ENCODE measurements around the gene RAMP3. TPM values are rescaled to one million over a fixed set of nuclear protein-coding genes. Genes with fewer than 3 reads are reported as not detected.
"Not testable (repeated sequence)": the region's sequence is repeated elsewhere in the genome, so short reads cannot be mapped to it uniquely, and the experiment has no call there.

The RAMP3 gene
- total and polyA plus RNA-seq, 2 donors (not counting 1 experiment from before 2014, with no cell fraction given), result not detected

- peaks cover 32% of the 10 kb centered on the region for H3K27me3 Mint-ChIP-seq
- ChIA-PET CTCF (interaction anchor here (1.2 to 4.5 kb wide), 2 partner anchors 16 to 703 kb away, joined by 4 to 27 read pairs; no protein-coding TSS in a partner anchor), POLR2A (no interaction called here)
- Histone ChIP-seq H3K9me3 (ENCODE audit: control extremely low read depth in 1 of 3, control insufficient read depth in 2 of 3, insufficient read depth in 1 of 3, low read length in 2 of 3) (no peaks in the 10 kb centered on the region), H3K36me3 (replicated peaks in 1 of 2; ENCODE audit: control extremely low read depth in 1 of 2, control insufficient read depth in 1 of 2, extremely low read depth in 1 of 2, insufficient read depth in 2 of 2, low read length in 1 of 2) (no peaks in the 10 kb centered on the region), H3K4me3 (ENCODE audit: control extremely low read depth in 1 of 5, extremely low read depth in 1 of 5, insufficient read depth in 1 of 5, low read depth in 2 of 5, low read length in 4 of 5) (no peak overlapping the region), H3K4me2 (replicated peaks; ENCODE audit: low read depth, low read length, poor library complexity, severe bottlenecking) (no peak overlapping the region), H3K9ac (ENCODE audit: low read length) (no peak overlapping the region), H2AFZ (ENCODE audit: insufficient read depth, low read depth, low read length, poor library complexity, severe bottlenecking) (no peak overlapping the region), H4K20me1 (ENCODE audit: control insufficient read depth, insufficient read depth, low read length, poor library complexity, severe bottlenecking) (no peaks in the 10 kb centered on the region), H3K79me2 (ENCODE audit: control insufficient read depth, insufficient read depth, low read length) (no peaks in the 10 kb centered on the region), H3K27ac (ENCODE audit: low read length in 2 of 2) (no peak overlapping the region), H3K27me3 (replicated peaks in 1 of 4; ENCODE audit: control extremely low read depth in 1 of 4, control insufficient read depth in 3 of 4, insufficient read depth in 4 of 4, low read length in 3 of 4) (peaks cover 0 to 24% (median 5%) of the 10 kb centered on the region in 4 experiments), H3K4me1 (ENCODE audit: control insufficient read depth in 2 of 2, insufficient read depth in 2 of 2, low read length in 2 of 2) (peaks cover 2 to 8% of the 10 kb centered on the region in 2 donors)
- 61% methylated on average over 3 of the region's 3 CpGs for WGBS (ENCODE audit: insufficient coverage)
- TF ChIP-seq CTCF (IDR thresholded peaks at IDR 0.05) (no peak), EZH2 (IDR thresholded peaks at IDR 0.05; ENCODE audit: borderline replicate concordance, insufficient read depth, low read depth, low read length, poor library complexity, severe bottlenecking) (no peak)
- intact Hi-C loops (cut with micrococcal nuclease), result no loop called here
- no peak overlapping the region for H3K27ac Mint-ChIP-seq
- ATAC-seq (ENCODE audit: low read depth) (no peak), DNase-seq (no peak)
- H3K4me3 Mint-ChIP-seq, result no peak overlapping the region
- H3K4me1 Mint-ChIP-seq, result peaks cover 6% of the 10 kb centered on the region
- H3K9me3 Mint-ChIP-seq (ENCODE audit: insufficient read depth), result no peaks in the 10 kb centered on the region
Measured at GRCh38 chr7:45151967-45152366, 5.6 kb upstream of the RAMP3 start.

- peaks cover 9 to 17% of the 10 kb centered on the region in 2 donors for H3K4me1 ChIP-seq (ENCODE audit: control insufficient read depth in 2 of 2, insufficient read depth in 2 of 2, low read length in 2 of 2)
- 56% methylated on average over 2 of the region's 3 CpGs for WGBS (ENCODE audit: insufficient coverage)
- H3K27ac ChIP-seq (ENCODE audit: low read length in 2 of 2), result no peak overlapping the region
- H3K27ac Mint-ChIP-seq, result no peak overlapping the region
- H3K4me3 Mint-ChIP-seq, result no peak overlapping the region
- H3K27me3 ChIP-seq (replicated peaks in 1 of 4; ENCODE audit: control extremely low read depth in 1 of 4, control insufficient read depth in 3 of 4, insufficient read depth in 4 of 4, low read length in 3 of 4), result peaks cover 0 to 30% (median 8%) of the 10 kb centered on the region in 4 experiments
- CTCF ChIA-PET, result interaction anchor here (1.2 to 4.5 kb wide), 3 partner anchors 26 to 701 kb away, joined by 3 to 27 read pairs (median 5); no protein-coding TSS in a partner anchor
- no peak overlapping the region for H2AFZ ChIP-seq (ENCODE audit: insufficient read depth, low read depth, low read length, poor library complexity, severe bottlenecking)
- H3K9me3 ChIP-seq (ENCODE audit: control extremely low read depth in 1 of 3, control insufficient read depth in 2 of 3, insufficient read depth in 1 of 3, low read length in 2 of 3), result no peaks in the 10 kb centered on the region
- no peaks in the 10 kb centered on the region for H3K9me3 Mint-ChIP-seq (ENCODE audit: insufficient read depth)
- H3K79me2 ChIP-seq (ENCODE audit: control insufficient read depth, insufficient read depth, low read length), result no peaks in the 10 kb centered on the region
- intact Hi-C loops (cut with micrococcal nuclease), result no loop called here
- DNase-seq (no peak), ATAC-seq (ENCODE audit: low read depth) (no peak)
- H3K9ac ChIP-seq (ENCODE audit: low read length), result no peak overlapping the region
- no peaks in the 10 kb centered on the region for H3K36me3 ChIP-seq (replicated peaks in 1 of 2; ENCODE audit: control extremely low read depth in 1 of 2, control insufficient read depth in 1 of 2, extremely low read depth in 1 of 2, insufficient read depth in 2 of 2, low read length in 1 of 2)
- no peak overlapping the region for H3K4me3 ChIP-seq (ENCODE audit: control extremely low read depth in 1 of 5, extremely low read depth in 1 of 5, insufficient read depth in 1 of 5, low read depth in 2 of 5, low read length in 4 of 5)
- H3K27me3 Mint-ChIP-seq, result peaks cover 34% of the 10 kb centered on the region
- H3K4me2 ChIP-seq (replicated peaks; ENCODE audit: low read depth, low read length, poor library complexity, severe bottlenecking), result no peak overlapping the region
- peaks cover 9% of the 10 kb centered on the region for H3K4me1 Mint-ChIP-seq
- POLR2A ChIA-PET, result no interaction called here
- no peak for TF ChIP-seq EZH2 (IDR thresholded peaks at IDR 0.05; ENCODE audit: borderline replicate concordance, insufficient read depth, low read depth, low read length, poor library complexity, severe bottlenecking)
- H4K20me1 ChIP-seq (ENCODE audit: control insufficient read depth, insufficient read depth, low read length, poor library complexity, severe bottlenecking), result no peaks in the 10 kb centered on the region
Measured at GRCh38 chr7:45153233-45153632, 4.4 kb upstream of the RAMP3 start.

- ATAC-seq (ENCODE audit: low read depth); H3K9ac ChIP-seq (ENCODE audit: low read length); H4K20me1 ChIP-seq (ENCODE audit: control insufficient read depth, insufficient read depth, low read length, poor library complexity, severe bottlenecking); H3K27ac ChIP-seq (ENCODE audit: low read length in 2 of 2); H3K4me3 ChIP-seq (ENCODE audit: control extremely low read depth in 1 of 5, extremely low read depth in 1 of 5, insufficient read depth in 1 of 5, low read depth in 2 of 5, low read length in 4 of 5); POLR2A ChIA-PET; H3K9me3 ChIP-seq (ENCODE audit: control extremely low read depth in 1 of 3, control insufficient read depth in 2 of 3, insufficient read depth in 1 of 3, low read length in 2 of 3); H3K79me2 ChIP-seq (ENCODE audit: control insufficient read depth, insufficient read depth, low read length); H3K9me3 Mint-ChIP-seq (ENCODE audit: insufficient read depth); H3K4me3 Mint-ChIP-seq; H3K27ac Mint-ChIP-seq; DNase-seq; H3K4me2 ChIP-seq (replicated peaks; ENCODE audit: low read depth, low read length, poor library complexity, severe bottlenecking); H3K36me3 ChIP-seq (replicated peaks in 1 of 2; ENCODE audit: control extremely low read depth in 1 of 2, control insufficient read depth in 1 of 2, extremely low read depth in 1 of 2, insufficient read depth in 2 of 2, low read length in 1 of 2); H2AFZ ChIP-seq (ENCODE audit: insufficient read depth, low read depth, low read length, poor library complexity, severe bottlenecking); intact Hi-C loops (cut with micrococcal nuclease): not testable (repeated sequence)
- peaks cover 12% of the 10 kb centered on the region for H3K4me1 Mint-ChIP-seq
- CTCF ChIA-PET, result interaction anchor here (0.7 to 4.5 kb wide), 5 partner anchors 18 to 701 kb away, joined by 3 to 27 read pairs (median 4); no protein-coding TSS in a partner anchor
- H3K27me3 Mint-ChIP-seq, result peaks cover 36% of the 10 kb centered on the region
- peaks cover 9 to 17% of the 10 kb centered on the region in 2 donors for H3K4me1 ChIP-seq (ENCODE audit: control insufficient read depth in 2 of 2, insufficient read depth in 2 of 2, low read length in 2 of 2)
- 100% methylated on average over 2 of the region's 8 CpGs for WGBS (ENCODE audit: insufficient coverage)
- peaks cover 0 to 36% (median 10%) of the 10 kb centered on the region in 4 experiments for H3K27me3 ChIP-seq (replicated peaks in 1 of 4; ENCODE audit: control extremely low read depth in 1 of 4, control insufficient read depth in 3 of 4, insufficient read depth in 4 of 4, low read length in 3 of 4)
Measured at GRCh38 chr7:45153861-45154260, 3.7 kb upstream of the RAMP3 start.

Measured in B cell (primary cell).